NCI-H187 (cell line): ENCODE data around the gene WDR82.
A peak's percentile ranks its signal among the peaks of the same experiment; 100 is the strongest.

Experiments used
- DNase-seq, 2 experiments: peaks; one replicate each; lab custom pipeline; 2025; lab: John Stamatoyannopoulos, UW

The WDR82 gene, protein sequence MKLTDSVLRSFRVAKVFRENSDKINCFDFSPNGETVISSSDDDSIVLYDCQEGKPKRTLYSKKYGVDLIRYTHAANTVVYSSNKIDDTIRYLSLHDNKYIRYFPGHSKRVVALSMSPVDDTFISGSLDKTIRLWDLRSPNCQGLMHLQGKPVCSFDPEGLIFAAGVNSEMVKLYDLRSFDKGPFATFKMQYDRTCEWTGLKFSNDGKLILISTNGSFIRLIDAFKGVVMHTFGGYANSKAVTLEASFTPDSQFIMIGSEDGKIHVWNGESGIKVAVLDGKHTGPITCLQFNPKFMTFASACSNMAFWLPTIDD

GRCh38 chr3:52278510-52279069, at the start of gene WDR82:
Gene WDR82, minus strand, starts transcription at chr3:52278649. Its CDS starts 288 bp downstream, at chr3:52278361.
- peak; percentile 46 to 81 for DNase-seq

DNA sequence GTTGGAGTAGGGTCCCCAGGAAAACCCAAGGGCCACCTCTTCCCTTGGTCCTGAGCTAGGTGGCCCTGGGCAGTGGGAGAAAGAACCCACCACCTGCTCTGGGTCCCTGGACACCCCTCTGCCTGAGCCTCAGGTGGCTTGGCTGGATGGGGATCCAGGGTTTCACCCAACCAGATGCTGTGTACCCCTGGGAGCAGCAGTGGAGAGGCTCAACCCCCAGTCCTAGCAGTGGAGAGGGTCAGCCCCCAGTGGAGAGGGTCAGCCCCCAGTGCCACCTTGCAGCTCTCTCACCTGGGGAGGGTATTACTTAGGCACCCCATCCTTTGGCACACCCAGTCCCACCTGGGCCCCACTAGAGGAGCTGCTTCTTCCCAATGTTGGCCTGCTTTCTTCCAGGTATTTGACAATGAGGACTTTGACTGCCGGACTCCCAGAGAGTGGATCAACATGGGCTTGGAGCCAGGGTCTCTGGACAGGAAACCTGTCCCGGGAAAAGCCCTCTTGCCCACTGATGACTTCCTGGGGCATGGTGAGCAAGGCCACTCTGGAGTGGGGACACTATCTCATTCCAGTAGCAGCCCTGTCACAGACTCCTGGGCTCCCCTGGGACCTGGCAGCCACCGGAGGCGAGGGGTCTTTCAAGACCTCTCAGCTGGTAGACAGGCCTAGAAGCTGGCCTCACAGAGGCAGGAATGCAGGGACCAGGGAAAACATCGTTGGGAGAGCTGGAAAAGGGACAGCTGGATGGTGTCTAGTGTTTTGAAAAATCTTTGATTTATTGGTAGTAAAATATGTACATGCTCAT, 49.2 kb upstream of the WDR82 start:
- no peak for DNase-seq

DNA sequence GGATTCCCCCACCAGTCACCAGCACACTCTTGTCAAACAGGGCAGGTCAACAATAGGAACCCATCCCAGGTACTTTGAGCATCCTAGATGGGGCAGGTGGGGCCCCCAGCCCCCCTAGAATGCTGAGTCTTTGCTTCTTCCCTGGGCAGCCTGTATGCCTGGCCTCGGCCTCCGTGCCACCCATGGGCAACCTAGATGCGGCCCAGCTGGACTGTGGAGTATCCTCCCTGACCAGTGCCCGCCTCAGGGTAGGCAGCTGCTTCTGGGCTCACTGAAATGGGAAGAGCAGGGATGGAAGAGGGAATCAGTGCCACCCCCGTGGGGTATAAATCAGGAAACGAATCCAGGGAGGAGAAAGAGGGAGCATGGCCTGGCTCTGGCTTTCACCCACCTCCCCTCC, 48.5 kb upstream of the WDR82 start:
- DNase-seq: no peak

GRCh38 chr3:52325686-52326085, 47.2 kb upstream of the WDR82 start:
- no peak for DNase-seq

DNA sequence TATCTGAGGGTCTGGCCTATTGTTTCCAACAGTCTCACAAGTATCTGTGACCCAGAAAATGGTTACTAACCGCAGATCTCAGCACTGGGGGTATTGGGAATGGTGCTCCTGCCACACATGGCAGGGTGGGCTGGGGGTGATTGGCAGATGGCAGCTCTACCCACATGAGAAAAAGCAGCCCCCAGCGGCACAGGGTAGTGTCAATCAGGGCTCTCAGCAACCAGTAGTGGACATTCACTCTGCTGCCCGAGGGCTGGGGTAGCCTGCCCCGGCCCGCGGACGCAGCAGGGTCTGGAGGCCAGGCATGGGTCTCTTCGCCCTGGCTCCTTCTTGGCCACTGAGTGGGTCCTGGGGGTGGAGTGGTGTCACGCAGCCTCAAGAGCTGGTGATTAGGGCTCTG, 46.2 kb upstream of the WDR82 start:
- no peak for DNase-seq

DNA sequence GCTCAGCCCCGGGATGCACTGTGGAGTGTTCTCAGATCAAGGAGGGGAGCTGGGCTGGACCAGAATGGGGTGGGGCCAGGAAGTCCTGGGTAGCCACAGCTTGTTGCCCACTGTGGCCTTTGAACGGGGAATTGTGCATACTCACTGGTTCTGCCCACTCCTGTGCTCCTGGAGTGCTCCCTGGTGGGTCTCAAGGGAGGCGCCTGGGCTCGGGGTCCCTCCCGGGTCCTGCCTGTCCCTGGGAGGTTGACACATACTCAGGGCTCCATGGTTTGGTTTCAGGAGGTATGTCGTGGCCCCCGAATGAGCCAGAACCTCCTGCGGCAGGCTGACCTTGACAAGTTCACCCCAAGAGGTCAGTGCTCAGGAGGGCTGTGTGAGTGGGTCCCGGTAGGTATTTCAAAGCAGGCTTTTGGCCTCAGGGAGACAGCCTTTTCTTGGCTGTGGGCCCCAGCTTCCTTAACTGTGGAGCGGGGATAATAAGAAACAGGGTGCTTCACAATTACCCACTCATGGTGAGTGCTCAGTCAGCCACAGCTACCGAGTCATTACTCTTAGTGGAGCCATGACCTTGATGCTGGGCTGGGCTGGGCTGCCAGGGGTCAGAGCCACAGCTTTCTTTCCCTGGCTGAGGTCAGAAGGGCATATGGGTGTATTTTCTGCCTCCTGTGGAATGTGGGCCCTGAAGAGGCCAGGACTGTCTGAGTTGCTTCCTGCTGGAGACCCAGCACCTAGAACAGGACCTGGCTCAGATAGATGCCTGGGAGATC, 45.3 kb upstream of the WDR82 start:
- no peak for DNase-seq

DNA sequence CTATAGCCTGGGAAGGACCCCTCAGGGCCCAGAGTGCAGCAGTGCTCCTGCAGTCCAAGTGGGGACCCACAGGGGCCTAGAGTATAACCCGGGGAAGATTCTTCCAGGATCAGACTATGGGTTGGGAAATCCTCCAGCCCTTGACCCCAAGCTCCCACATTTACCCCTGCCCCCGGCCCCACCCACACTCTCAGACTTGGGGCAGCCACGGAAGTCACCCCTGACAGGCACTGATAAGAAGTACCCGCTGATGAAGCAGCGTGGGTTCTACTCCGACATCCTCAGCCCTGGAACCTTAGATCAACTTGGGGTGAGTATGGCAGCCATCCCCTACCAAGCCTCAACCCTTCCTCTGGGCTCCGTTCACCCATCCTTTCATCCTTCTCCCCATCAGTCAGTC, 44.0 kb upstream of the WDR82 start:
- no peak for DNase-seq

- no peak for DNase-seq
Measured at GRCh38 chr3:52321481-52321880, 43.0 kb upstream of the WDR82 start.

DNA sequence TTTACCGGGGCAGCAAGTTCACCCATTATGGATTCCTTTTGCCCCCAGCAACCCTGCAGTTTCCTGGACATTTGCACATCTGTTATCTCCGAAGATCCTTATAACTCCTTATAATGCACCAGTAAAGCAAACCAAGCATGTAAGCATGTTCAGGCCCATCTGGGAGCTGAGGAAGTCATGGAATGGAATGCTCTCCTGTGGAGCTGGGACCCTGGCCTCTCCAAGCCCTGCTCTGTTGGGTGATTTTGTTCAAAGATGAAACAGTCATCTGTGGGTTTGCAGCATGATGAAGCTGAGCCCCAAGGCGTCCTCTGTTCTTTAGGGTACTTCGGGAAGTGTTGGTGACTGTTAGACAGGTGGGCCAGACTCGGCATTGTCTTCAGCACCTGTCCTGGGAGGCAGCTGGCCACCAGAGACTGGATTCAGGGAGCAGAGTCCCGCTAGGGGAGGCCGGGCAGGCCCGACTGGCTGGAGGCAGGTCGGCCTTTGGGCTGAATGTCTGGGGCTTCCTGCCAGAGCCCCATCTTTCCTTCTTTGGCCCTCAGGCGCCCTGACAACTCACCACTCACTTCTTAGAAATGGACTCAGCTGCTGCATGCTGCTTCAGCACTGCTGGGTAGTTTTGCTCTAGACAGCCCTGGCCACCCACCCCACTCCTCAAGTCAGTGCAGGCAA, 41.6 kb upstream of the WDR82 start:
- DNase-seq: no peak

DNA sequence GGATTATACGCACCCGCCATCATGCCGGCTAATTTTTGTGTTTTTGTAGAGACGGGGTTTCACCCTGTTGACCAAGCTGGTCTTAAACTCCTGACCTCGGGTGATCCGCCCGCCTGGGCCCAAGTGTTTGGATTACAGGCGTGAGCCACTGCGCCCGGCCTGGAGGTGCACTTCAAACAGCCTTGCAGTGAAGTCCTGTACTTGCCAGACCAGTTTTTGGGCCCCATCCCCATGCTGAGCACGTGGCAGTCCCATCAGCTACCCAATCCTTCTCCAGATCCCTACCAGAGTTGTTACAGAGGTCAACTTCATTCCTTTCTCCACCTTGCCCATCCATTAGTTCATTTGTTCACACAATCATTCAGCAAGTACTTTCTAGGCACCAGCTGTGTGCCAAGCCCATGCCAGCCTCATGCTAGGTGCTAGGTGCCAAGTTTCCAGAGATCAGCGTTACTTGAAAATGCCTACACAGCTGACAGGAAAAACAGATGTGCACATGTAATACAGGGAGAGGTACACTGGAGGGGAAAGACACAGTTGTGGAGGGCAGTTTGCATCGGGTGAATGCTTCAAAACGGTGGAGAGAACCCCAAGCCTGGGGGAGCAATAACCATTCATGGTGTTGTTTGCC, 39.9 kb upstream of the WDR82 start:
- no peak for DNase-seq

DNA sequence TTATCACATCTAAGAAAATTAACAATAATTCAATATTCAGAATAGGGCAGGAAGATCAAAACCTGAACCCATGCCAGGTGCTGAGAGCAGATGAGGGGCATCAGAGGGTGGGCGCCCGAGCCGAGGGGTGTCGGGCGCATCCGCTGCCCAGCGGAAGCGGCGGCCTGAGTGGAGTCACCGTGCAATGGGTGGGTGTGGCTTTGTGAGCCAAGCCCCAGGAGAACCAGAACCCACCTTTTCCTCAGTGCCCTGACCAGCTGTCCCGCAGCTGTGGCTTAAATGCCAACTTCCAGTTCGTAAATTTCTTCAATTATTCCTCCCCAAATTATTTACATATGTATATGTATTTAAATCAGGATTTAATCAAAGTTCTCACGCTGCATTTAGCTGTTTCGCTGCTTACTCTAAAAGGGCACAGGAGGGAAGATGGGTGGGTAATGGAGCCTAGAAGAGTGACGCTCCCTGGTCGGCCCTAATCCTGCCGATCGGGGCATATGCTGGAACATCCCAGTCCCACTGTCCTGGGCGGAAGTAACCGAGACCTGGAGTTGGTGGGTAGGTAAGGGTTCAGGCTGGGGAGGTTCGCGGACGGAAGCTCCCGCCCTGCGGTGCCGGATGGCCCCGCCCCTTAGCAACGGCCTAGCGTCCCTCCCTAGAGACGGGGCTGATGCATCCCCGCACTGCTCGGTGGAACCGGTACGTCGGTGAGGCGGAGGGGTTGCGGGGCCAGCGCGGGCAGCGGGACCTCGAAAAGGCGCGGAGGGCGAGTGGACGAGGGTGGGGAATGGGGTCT, 39.0 kb upstream of the WDR82 start:
- DNase-seq: peak; percentile 3 to 24

GRCh38 chr3:52315977-52316764, 37.7 kb upstream of the WDR82 start, which contains the start of gene DNAH1:
Gene DNAH1, plus strand, starts transcription at chr3:52316319. Its CDS starts 6,124 bp downstream, at chr3:52322443.
- no peak for DNase-seq

- DNase-seq: no peak
Measured at GRCh38 chr3:52315006-52315405, 36.6 kb upstream of the WDR82 start.

DNA sequence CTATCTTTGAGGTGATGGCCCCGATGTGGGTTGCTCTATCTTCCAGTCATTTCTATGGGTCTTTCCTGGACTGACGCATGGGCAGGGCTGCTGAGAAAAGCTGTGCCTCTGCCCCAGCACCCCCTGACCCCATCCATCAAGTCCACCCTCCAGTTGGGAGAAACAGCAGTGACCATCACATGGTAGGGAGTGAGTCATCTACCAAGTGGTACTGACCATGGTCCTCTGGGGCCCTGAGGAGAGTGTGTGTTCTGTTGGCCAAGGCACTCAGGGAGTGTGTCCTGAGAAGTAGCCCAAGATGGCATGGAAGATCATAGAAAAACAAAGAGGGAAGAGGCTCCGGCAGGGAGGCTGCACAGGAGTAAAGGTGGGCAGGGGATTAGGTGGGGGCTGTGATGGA, 36.0 kb upstream of the WDR82 start:
- DNase-seq: no peak

DNA sequence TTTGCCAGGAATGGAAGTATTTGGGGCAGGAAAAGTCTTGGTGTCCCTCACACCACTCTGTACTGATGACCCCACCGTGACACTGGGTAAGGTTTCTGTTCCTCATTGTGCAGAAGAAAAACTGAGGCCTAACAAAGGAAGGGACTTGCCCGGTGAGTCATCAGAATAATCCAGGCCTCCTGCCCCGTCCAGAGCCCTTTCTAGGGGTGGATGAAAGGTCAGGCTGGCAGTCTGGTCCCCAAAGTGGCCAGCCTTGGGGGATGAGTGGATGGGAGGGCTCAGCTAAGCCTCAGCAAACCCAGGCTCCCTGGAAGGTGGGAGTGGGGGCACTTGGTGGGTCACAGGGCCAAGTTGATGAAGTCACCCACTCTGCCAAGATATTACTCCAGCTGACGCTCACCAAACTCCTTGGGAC, 35.3 kb upstream of the WDR82 start:
- no peak for DNase-seq

DNA sequence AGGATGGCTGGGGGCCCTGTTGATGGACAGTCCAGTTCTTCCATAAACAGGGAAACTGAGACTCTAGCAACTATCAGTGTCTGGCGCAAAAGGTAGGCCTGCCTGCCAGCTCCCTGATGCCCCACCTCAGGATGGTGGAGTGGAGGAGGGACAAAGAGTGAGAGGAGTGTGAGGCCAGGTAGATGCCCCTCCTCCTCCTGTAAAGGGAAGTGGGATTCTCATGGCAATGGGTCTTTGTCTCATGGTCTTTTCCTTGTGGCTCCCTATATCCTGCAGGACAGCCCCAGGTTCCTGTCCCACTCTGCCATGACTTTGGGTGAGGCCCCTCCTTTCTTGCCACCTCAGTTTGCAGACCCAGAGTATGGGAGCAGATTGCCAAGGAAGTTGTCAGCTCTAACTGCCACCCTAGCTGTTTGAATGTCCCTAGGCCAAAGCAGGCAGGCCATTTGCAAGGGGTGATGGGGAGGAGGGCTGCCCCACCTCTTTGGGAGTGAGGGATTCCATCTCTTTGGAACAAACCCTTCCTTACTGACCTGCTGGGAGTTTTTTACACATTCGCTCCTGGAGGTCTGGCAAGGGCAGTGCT, 34.8 kb upstream of the WDR82 start:
- no peak for DNase-seq

GRCh38 chr3:52311576-52312119, 33.2 kb upstream of the WDR82 start:
- no peak for DNase-seq

DNA sequence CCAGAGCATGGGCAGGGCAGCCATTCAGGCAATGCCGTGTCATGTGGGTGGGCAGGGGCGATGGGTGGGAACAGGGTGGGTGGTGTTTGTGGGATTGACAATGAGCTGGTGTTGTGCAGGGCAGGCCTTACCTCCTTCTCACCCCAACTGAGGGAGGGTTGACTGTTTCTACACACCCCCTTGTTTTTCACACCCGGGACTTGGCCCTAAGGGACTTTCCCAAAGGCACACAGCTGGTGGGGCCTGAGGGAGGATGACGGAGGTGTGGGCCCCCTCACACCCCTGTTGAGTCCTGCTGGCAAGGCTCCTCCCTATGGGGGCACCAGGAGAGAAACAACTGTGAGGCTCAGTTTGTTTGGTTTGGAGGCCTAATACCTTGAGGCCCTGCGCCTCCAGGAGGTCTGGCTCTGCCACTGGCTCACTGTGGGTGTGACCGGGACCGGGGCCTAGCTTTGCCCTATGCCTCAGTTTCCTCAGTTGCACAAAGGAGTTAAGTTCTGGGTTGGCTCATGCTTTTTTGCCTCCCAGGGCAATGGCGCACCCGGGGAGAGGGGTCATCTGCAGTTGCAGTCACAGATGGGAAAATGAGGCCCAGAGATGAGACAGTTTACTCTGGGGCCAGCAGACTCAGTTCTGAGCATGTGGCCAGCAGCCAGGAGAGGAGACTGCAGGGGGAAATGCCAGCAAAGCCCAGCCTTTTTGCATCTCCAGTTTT, 32.6 kb upstream of the WDR82 start:
- no peak for DNase-seq
